Measurements from ENCODE around the gene CD99L2. TPM values are rescaled to one million over a fixed set of nuclear protein-coding genes. Genes with fewer than 3 reads are reported as not detected.

The CD99L2 gene
- total and polyA plus RNA-seq, 10 of the 15 experiments (the other 5 are each of a cell fraction or from before 2014, with no cell fraction given): 1.1 to 22.9 (median 13.0) TPM

GRCh38 chrX:150871341-150871811, 27.1 kb downstream of the CD99L2 start:
- peaks cover 1% of the 10 kb centered on the region; the same call in 2 of the 3 replicates for H3K9me3 ChIP-seq (replicated peaks; ENCODE audit: control insufficient read depth, insufficient read depth, low read length)
- H3K36me3 ChIP-seq (ENCODE audit: control insufficient read depth in 2 of 2, insufficient read depth in 2 of 2, low read length in 1 of 2): no peaks in the 10 kb centered on the region
- CTCF ChIA-PET: no interaction called here
- DNase-seq (ENCODE audit: low read depth, low spot score) (no peak), FAIRE-seq (no peak), ATAC-seq (no peak)
- in situ Hi-C loops (cut with MboI) (no loop called here), intact Hi-C loops (cut with micrococcal nuclease; ENCODE audit: unreplicated experiment) (no loop called here)
- H3K4me2 ChIP-seq (ENCODE audit: control insufficient read depth, insufficient read depth): no peak overlapping the region
- POLR2A ChIA-PET: no interaction called here
- no peaks in the 10 kb centered on the region for H4K20me1 ChIP-seq (ENCODE audit: control insufficient read depth, insufficient read depth)
- H3K9ac ChIP-seq (ENCODE audit: control insufficient read depth, insufficient read depth, low read length): no peak overlapping the region
- H3K27me3 ChIP-seq (replicated peaks in 1 of 2; ENCODE audit: control insufficient read depth in 2 of 2, insufficient read depth in 2 of 2, low read length in 1 of 2): no peaks in the 10 kb centered on the region
- SMC1A ChIA-PET (ENCODE audit: uncharacterized antibody, unreplicated experiment): interaction anchor here (0.7 kb wide), 1 partner anchor 34 kb away, joined by 4 read pairs; no protein-coding TSS in a partner anchor
- H3K27ac ChIP-seq (ENCODE audit: control insufficient read depth, insufficient read depth): no peak overlapping the region
- H3K4me3 ChIP-seq: no peak overlapping the region
- RAD21 ChIA-PET (ENCODE audit: unreplicated experiment): no interaction called here
- BruUV-seq (replicated peaks): no TSS peak
- no peak overlapping the region for H2AFZ ChIP-seq (ENCODE audit: control insufficient read depth, low read depth, low read length)
- WGBS (ENCODE audit: insufficient coverage, insufficient replicate concordance, low lambda C conversion rate, missing lambda C conversion rate): 62% methylated on average over 3 of the region's 3 CpGs
- H3K79me2 ChIP-seq (ENCODE audit: control insufficient read depth, insufficient read depth, low read length): no peaks in the 10 kb centered on the region; the same call in 1 of the 2 replicates
- peaks cover 7% of the 10 kb centered on the region for H3K4me1 ChIP-seq (ENCODE audit: control insufficient read depth, insufficient read depth, low read length)
- TF ChIP-seq NKRF (conservative IDR thresholded peaks at IDR 0.05): no peak
- TF ChIP-seq TCF3 (IDR thresholded peaks at IDR 0.05; ENCODE audit: borderline replicate concordance, insufficient read depth, low read depth, low read length): no peak
- no peak for TF ChIP-seq EP300 (IDR thresholded peaks at IDR 0.05; ENCODE audit: borderline replicate concordance in 1 of 2, control insufficient read depth in 1 of 2, low read depth in 2 of 2, low read length in 2 of 2)
- no peak for TF ChIP-seq SREBF2 (IDR thresholded peaks at IDR 0.05; ENCODE audit: low read length)
- TF ChIP-seq NFXL1 (IDR thresholded peaks at IDR 0.05; ENCODE audit: borderline replicate concordance): no peak
- TF ChIP-seq MTA2 (IDR thresholded peaks at IDR 0.05; ENCODE audit: low read depth): no peak
- TF ChIP-seq GATAD2B (conservative IDR thresholded peaks at IDR 0.05; ENCODE audit: low read depth): no peak
- TF ChIP-seq NFYB (IDR thresholded peaks at IDR 0.05; ENCODE audit: insufficient read depth, low read depth, low read length): no peak
- no peak for TF ChIP-seq CUX1 (IDR thresholded peaks at IDR 0.05; ENCODE audit: insufficient replicate concordance, low read depth, low read length)
- TF ChIP-seq DPF2 (IDR thresholded peaks at IDR 0.05): no peak
- TF ChIP-seq LARP7 (IDR thresholded peaks at IDR 0.05): no peak
- TF ChIP-seq STAT3 (IDR thresholded peaks at IDR 0.05; ENCODE audit: low read depth, low read length): no peak
- TF ChIP-seq ETV6 (conservative IDR thresholded peaks at IDR 0.05 in 1 of 2, IDR thresholded peaks at IDR 0.05 in 1 of 2; ENCODE audit: borderline replicate concordance in 1 of 2, low read depth in 1 of 2): no peak
- no peak for TF ChIP-seq MXI1 (IDR thresholded peaks at IDR 0.05; ENCODE audit: low read depth, low read length)
- no peak for TF ChIP-seq WRNIP1 (IDR thresholded peaks at IDR 0.05; ENCODE audit: borderline replicate concordance, low read depth, low read length)

All from GM12878 (cell line).